Measurements from ENCODE around the gene DPF3.

GRCh38 chr14:72606879-72607278, 287.0 kb downstream of the DPF3 start:
- TF ChIP-seq CTCF (conservative IDR thresholded peaks at IDR 0.05 in 1 of 2, IDR thresholded peaks at IDR 0.05 in 1 of 2; ENCODE audit: low read depth in 1 of 2, low read length in 2 of 2) = no peak
- TF ChIP-seq EZH2 (IDR thresholded peaks at IDR 0.05; ENCODE audit: low read length, missing control alignments) = no peak

All from fibroblast of lung (primary cell).